ENCODE data around the gene CBARP.

Gene CBARP

GRCh38 chr19:1265615-1266128 lies 27.9 kb upstream of the CBARP start:
- DNase-seq (ENCODE audit: low spot score), result peak; percentile 63

- peak; percentile 10 for DNase-seq (ENCODE audit: low spot score)
Measured at GRCh38 chr19:1264801-1265614, 27.2 kb upstream of the CBARP start.

GRCh38 chr19:1263188-1263587 lies 25.4 kb upstream of the CBARP start:
- no peak for DNase-seq (ENCODE audit: low spot score)

- DNase-seq (ENCODE audit: low spot score), result no peak
Measured at GRCh38 chr19:1262623-1263123, 24.9 kb upstream of the CBARP start.

GRCh38 chr19:1261798-1262622 lies 24.2 kb upstream of the CBARP start:
- DNase-seq (ENCODE audit: low spot score), result peak; percentile 82

- peak; percentile 58 for DNase-seq (ENCODE audit: low spot score)
Measured at GRCh38 chr19:1261538-1261797, 23.7 kb upstream of the CBARP start.

- peak; percentile 98 for DNase-seq (ENCODE audit: low spot score)
Measured at GRCh38 chr19:1260749-1261537, 23.1 kb upstream of the CBARP start.

GRCh38 chr19:1259876-1260748 lies 22.3 kb upstream of the CBARP start:
- no peak for DNase-seq (ENCODE audit: low spot score)

GRCh38 chr19:1259206-1259875 lies 21.5 kb upstream of the CBARP start:
- peak; percentile 55 for DNase-seq (ENCODE audit: low spot score)

- DNase-seq (ENCODE audit: low spot score), result no peak
Measured at GRCh38 chr19:1258707-1259205, 21.0 kb upstream of the CBARP start.

GRCh38 chr19:1258163-1258492 lies 20.3 kb upstream of the CBARP start:
- DNase-seq (ENCODE audit: low spot score), result no peak

- DNase-seq (ENCODE audit: low spot score), result no peak
Measured at GRCh38 chr19:1257475-1258162, 19.8 kb upstream of the CBARP start.

GRCh38 chr19:1256646-1257474 lies 19.1 kb upstream of the CBARP start:
- DNase-seq (ENCODE audit: low spot score), result no peak

GRCh38 chr19:1255186-1256161 lies 17.7 kb upstream of the CBARP start:
- no peak for DNase-seq (ENCODE audit: low spot score)

- no peak for DNase-seq (ENCODE audit: low spot score)
Measured at GRCh38 chr19:1254530-1255185, 16.9 kb upstream of the CBARP start.

- DNase-seq (ENCODE audit: low spot score), result no peak
Measured at GRCh38 chr19:1254081-1254527, 16.3 kb upstream of the CBARP start.

GRCh38 chr19:1253514-1254080 lies 15.8 kb upstream of the CBARP start:
- no peak for DNase-seq (ENCODE audit: low spot score)
